Muscle layer of colon (tissue), 2 donors: ENCODE results near the gene VPS26C.
"Not testable (repeated sequence)": the region's sequence is repeated elsewhere in the genome, so short reads cannot be mapped to it uniquely, and the experiment has no call there.

Experiments
- H3K27ac ChIP-seq: one replicate; pipeline ENCODE4 v1.7.0; 2013; ENCODE audit warnings: low read depth, mild to moderate bottlenecking, low read length, moderate library complexity
- H3K27me3 ChIP-seq, 2 donors: one replicate each; pipeline ENCODE4 v1.7.0; 2013; ENCODE audit warnings: low read length in 2 of 2, mild to moderate bottlenecking in 2 of 2; ENCODE audit not compliant: insufficient read depth in 2 of 2, control insufficient read depth in 1 of 2
- H3K36me3 ChIP-seq: one replicate; pipeline ENCODE4 v1.7.0; 2013; ENCODE audit warnings: mild to moderate bottlenecking, low read length; ENCODE audit not compliant: insufficient read depth
- H3K4me1 ChIP-seq: one replicate; pipeline ENCODE4 v1.7.0; 2013; ENCODE audit warnings: mild to moderate bottlenecking, low read length; ENCODE audit not compliant: insufficient read depth
- H3K4me3 ChIP-seq, 2 donors: one replicate each; pipeline ENCODE4 v1.7.0; 2013; ENCODE audit warnings: low read length in 2 of 2, low read depth in 1 of 2, mild to moderate bottlenecking in 1 of 2, moderate library complexity in 1 of 2
- H3K9ac ChIP-seq: one replicate; pipeline ENCODE4 v1.7.0; 2013; ENCODE audit warnings: low read length
- H3K9me3 ChIP-seq: one replicate; pipeline ENCODE4 v1.7.0; 2013; ENCODE audit warnings: mild to moderate bottlenecking, low read length
- donor health status: abdominal sarcoma.
- donor health status: Adenocarcinoma of cecum.

Gene VPS26C

GRCh38 chr21:37267269-37268185, at the start of gene VPS26C:
Gene VPS26C, minus strand, starts transcription at chr21:37267334. Its CDS starts 40 bp downstream, at chr21:37267294.
- peak within 1 kb of the TSS; percentile 63 to 82 for H3K4me3 ChIP-seq

GRCh38 chr21:37316072-37316471, 48.9 kb upstream of the VPS26C start:
- not testable (repeated sequence) for H3K9me3 ChIP-seq, H3K4me1 ChIP-seq, H3K36me3 ChIP-seq, H3K27ac ChIP-seq, H3K27me3 ChIP-seq, H3K4me3 ChIP-seq, H3K9ac ChIP-seq

More at GRCh38 chr21:37267269-37268185, at the start of gene VPS26C:
- Histone ChIP-seq H3K27ac (peak within 1 kb of the TSS; percentile 93), H3K9me3 (no peaks in the 10 kb centered on the region), H3K9ac (peak within 1 kb of the TSS; percentile 77), H3K36me3 (no peaks in the 10 kb centered on the region), H3K4me1 (peaks cover 14% of the 10 kb centered on the region), H3K27me3 (no peaks in the 10 kb centered on the region)

DNA sequence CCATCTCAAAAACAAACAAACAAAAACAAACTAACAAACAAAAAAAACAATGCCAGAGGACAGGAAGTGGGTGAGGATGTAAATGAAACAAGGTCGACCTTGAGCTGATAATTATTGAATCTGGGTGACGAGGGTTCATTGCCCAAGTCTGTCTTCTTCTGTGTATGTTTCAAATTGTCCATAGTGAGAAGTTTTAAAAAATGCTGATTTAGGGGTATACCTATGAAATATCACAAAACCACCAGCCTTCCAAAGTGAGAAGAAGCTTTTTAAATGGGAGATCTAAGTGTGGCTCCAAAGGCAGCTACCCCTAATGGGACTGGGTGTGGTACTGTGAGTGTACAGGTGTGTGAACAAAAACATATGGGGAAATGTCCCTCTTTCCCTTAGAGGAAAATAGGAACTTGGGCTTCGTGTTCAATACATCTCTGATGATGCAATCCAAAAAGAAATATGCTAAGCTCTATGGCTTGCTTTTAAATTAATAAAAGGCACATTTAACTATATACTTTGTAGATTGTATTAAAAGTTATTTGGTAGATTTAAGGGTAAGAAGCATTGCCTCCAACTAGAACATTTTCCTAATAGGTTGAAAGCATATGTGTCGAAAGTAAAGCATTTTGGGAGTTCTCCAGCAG, 33.1 kb upstream of the VPS26C start:
- H3K9me3 ChIP-seq, result no peaks in the 10 kb centered on the region
- no peaks in the 10 kb centered on the region for H3K36me3 ChIP-seq
- no peaks in the 10 kb centered on the region for H3K4me1 ChIP-seq
- no peak overlapping the region for H3K4me3 ChIP-seq
- H3K27ac ChIP-seq, result no peak overlapping the region
- H3K27me3 ChIP-seq, result no peaks in the 10 kb centered on the region
- no peak overlapping the region for H3K9ac ChIP-seq

GRCh38 chr21:37297364-37297763, 30.2 kb upstream of the VPS26C start:
- Histone ChIP-seq H3K4me3 (no peak overlapping the region), H3K27me3 (no peaks in the 10 kb centered on the region), H3K36me3 (no peaks in the 10 kb centered on the region), H3K9me3 (no peaks in the 10 kb centered on the region), H3K4me1 (peaks cover 3% of the 10 kb centered on the region), H3K27ac (no peak overlapping the region), H3K9ac (no peak overlapping the region)

GRCh38 chr21:37294679-37295078, 27.5 kb upstream of the VPS26C start:
- H3K9me3 ChIP-seq, result no peaks in the 10 kb centered on the region

DNA sequence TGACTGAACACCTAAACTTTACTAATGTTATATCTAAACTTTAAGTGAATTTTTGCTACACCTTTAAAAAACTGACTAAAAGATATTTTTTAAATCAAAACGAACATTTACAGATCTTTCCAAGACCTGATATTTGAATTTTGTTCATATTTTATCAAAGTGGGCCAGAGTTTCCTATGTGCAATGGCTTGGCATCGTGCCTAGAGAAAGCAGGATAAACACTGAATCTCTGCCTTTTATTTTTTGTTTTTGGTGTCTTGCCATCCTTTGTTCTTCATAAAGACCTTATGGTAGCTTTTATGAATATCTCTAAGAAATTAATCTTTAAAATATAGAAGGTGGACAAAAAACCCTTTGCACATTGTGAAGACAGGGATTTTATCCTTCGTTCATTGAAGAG, 25.8 kb upstream of the VPS26C start:
- H3K4me1 ChIP-seq, result peaks cover 3% of the 10 kb centered on the region
- no peak overlapping the region for H3K9ac ChIP-seq
- H3K27ac ChIP-seq, result no peak overlapping the region

More at GRCh38 chr21:37294679-37295078, 27.5 kb upstream of the VPS26C start:
- Histone ChIP-seq H3K27ac (no peak overlapping the region), H3K4me3 (no peak overlapping the region), H3K4me1 (peaks cover 3% of the 10 kb centered on the region), H3K27me3 (no peaks in the 10 kb centered on the region), H3K36me3 (no peaks in the 10 kb centered on the region), H3K9ac (no peak overlapping the region)

GRCh38 chr21:37292041-37292440, 24.9 kb upstream of the VPS26C start:
- no peaks in the 10 kb centered on the region for H3K27me3 ChIP-seq
- H3K9me3 ChIP-seq, result no peaks in the 10 kb centered on the region
- no peak overlapping the region for H3K27ac ChIP-seq
- H3K9ac ChIP-seq, result no peak overlapping the region
- H3K36me3 ChIP-seq, result no peaks in the 10 kb centered on the region
- H3K4me1 ChIP-seq, result peaks cover 3% of the 10 kb centered on the region
- no peak overlapping the region for H3K4me3 ChIP-seq

More for the DNA sequence above, 25.8 kb upstream of the VPS26C start:
- no peaks in the 10 kb centered on the region for H3K27me3 ChIP-seq
- H3K4me3 ChIP-seq, result no peak overlapping the region
- H3K36me3 ChIP-seq, result no peaks in the 10 kb centered on the region
- no peaks in the 10 kb centered on the region for H3K9me3 ChIP-seq

DNA sequence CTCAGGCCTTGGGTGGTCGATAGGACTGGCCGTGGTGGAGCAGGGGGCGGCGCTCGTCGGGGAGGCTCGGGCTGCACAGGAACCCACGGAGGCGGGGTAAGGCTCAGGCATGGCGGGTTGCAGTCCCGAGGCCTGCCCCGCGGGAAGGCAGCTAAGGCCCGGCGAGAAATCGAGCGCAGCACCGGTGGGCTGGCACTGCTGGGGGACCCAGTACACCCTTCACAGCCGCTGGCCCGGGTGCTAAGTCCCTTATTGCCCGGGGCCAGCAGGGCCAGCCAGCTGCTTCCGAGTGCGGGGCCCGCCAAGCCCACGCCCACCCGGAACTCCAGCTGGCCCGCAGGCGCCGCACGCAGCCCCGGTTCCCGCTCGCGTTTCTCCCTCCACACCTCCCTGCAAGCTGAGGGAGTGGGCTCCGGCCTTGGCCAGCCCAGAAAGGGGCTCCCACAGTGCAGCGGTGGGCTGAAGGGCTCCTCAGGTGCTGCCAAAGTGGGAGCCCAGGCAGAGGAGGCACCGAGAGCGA, 16.1 kb upstream of the VPS26C start:
- H3K27ac ChIP-seq, H3K4me1 ChIP-seq, H3K27me3 ChIP-seq: not testable (repeated sequence)

DNA sequence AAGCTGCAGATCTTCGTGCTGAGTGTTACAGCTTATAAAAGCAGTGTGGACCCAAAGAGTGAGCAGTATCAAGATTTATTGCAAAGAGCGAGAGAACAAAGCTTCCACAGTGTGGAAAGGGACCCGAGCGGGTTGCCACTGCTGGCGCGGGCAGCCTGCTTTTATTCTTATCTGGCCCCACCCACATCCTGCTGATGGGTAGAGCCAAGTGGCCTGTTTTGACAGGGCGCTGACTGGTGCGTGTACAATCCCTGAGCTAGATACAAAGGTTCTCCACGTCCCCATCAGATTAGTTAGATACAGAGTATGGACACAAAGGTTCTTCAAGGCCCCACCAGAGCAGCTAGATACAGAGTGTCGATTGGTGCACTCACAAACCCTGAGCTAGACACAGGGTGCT, 15.5 kb upstream of the VPS26C start:
- not testable (repeated sequence) for H3K36me3 ChIP-seq, H3K4me1 ChIP-seq, H3K9ac ChIP-seq, H3K27me3 ChIP-seq, H3K4me3 ChIP-seq, H3K27ac ChIP-seq, H3K9me3 ChIP-seq

More for the DNA sequence above, 16.1 kb upstream of the VPS26C start:
- H3K9me3 ChIP-seq, H3K9ac ChIP-seq, H3K36me3 ChIP-seq, H3K4me3 ChIP-seq: not testable (repeated sequence)

- Histone ChIP-seq H3K4me3 (no peak overlapping the region), H3K9me3 (no peaks in the 10 kb centered on the region), H3K36me3 (no peaks in the 10 kb centered on the region), H3K27ac (no peak overlapping the region), H3K4me1 (no peaks in the 10 kb centered on the region), H3K27me3 (no peaks in the 10 kb centered on the region), H3K9ac (no peak overlapping the region)
These were observed 14.9 kb upstream of the VPS26C start for GRCh38 chr21:37281993-37282392.

DNA sequence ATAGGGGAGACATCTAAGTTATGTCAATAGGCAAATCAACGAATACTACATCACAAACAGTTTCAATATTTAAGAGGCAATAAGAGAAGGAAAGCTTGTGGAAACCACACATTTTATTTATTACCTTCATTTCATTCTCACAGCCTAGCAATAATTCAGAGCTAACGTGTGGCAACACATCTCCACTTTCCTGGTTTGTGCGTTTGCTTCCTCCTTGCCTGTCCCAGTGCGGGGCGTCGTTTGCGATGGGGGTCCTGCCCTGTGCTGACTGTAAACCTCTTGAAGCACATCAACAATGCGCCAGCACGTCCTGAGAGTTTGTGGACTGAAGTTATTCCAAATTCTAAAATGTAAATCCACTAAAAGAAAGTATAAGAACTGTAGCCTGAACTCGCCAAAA, 14.4 kb upstream of the VPS26C start:
- Histone ChIP-seq H3K36me3 (no peaks in the 10 kb centered on the region), H3K27ac (no peak overlapping the region), H3K9me3 (no peaks in the 10 kb centered on the region), H3K4me1 (no peaks in the 10 kb centered on the region), H3K4me3 (no peak overlapping the region), H3K27me3 (no peaks in the 10 kb centered on the region), H3K9ac (no peak overlapping the region)
